ENCODE data around the gene SETDB2. TPM values are rescaled to one million over a fixed set of nuclear protein-coding genes. Genes with fewer than 3 reads are reported as not detected.

Gene SETDB2
- total and polyA plus RNA-seq, 7 experiments from 2014 or later: 14.3 to 30.0 (median 20.3) TPM

DNA sequence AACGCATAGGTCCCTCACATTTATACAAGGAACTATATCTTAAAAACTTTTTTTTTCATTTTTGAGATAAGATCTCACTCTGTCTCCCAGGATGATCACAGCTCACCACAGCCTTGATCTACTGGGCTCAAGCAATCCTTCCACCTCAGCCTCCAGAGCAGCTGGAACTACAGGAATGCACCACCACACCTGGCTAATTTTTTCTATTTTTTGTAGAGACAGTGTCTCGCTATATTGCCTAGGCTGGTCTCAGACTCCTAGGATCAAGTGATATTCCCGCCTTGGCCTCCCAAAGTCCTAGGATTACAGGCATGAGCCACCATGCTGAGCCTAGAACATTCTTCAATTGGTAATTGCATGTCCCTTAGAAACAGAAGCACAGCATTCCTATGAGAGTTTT is 99.6 kb downstream of the SETDB2 start:
- H3K36me3 Mint-ChIP-seq: peaks cover 5 to 31% (median 20%) of the 10 kb centered on the region in 5 donors
- H3K27me3 Mint-ChIP-seq: no peaks in the 10 kb centered on the region
- CTCF ChIA-PET: interaction anchor here (0.6 kb wide), 1 partner anchor 96 kb away, joined by 3 read pairs; no protein-coding TSS in a partner anchor
- peak overlapping the region in 1 of 9 donors; percentile 67 for H3K27ac Mint-ChIP-seq
- no peak overlapping the region for H3K4me3 Mint-ChIP-seq
- Histone ChIP-seq H3K27me3 (ENCODE audit: control insufficient read depth in 2 of 2, insufficient read depth in 2 of 2, low read length in 2 of 2) (no peaks in the 10 kb centered on the region), H3K4me1 (ENCODE audit: control insufficient read depth in 2 of 2, insufficient read depth in 2 of 2, low read length in 2 of 2) (peaks cover 0 to 18% of the 10 kb centered on the region in 2 donors), H3K9me3 (ENCODE audit: control insufficient read depth in 2 of 3, low read length in 3 of 3) (no peaks in the 10 kb centered on the region), H3K4me3 (ENCODE audit: low read length) (no peak overlapping the region), H3K36me3 (ENCODE audit: control insufficient read depth in 2 of 3, insufficient read depth in 3 of 3, low read length in 3 of 3) (peaks cover 0 to 8% (median 7%) of the 10 kb centered on the region in 3 experiments), H3K27ac (ENCODE audit: low read depth, low read length) (no peak overlapping the region)
- no peaks in the 10 kb centered on the region for H3K9me3 Mint-ChIP-seq
- POLR2A ChIA-PET: interaction anchor here (1.4 kb wide), 1 partner anchor 99 kb away, joined by 4 read pairs; the partner anchor contains the start of genes CAB39L and SETDB2
- DNase-seq: no peak
- intact Hi-C loops (cut with micrococcal nuclease): loop anchor here (5.0 kb wide), 3 partner anchors 46 to 101 kb away; partner anchors contain the start of genes CAB39L (in 1 of the 2), PHF11 (in 1 of the 2) and SETDB2 (in 1 of the 2)
- peaks cover 5 to 26% (median 22%) of the 10 kb centered on the region in 7 donors for H3K4me1 Mint-ChIP-seq
- no peak for ATAC-seq

Other genes with a start within 250 kb of the SETDB2 start
- gene MLNR, start 223.9 kb upstream of the SETDB2 start, total RNA-seq: not detected
- not detected for gene MLNR, start 223.9 kb upstream of the SETDB2 start, polyA plus RNA-seq
- 10 to 100 TPM; 10.7 to 21.3 (median 14.5) TPM for gene CDADC1, start 196.3 kb upstream of the SETDB2 start, total RNA-seq
- gene CDADC1, start 196.3 kb upstream of the SETDB2 start, polyA plus RNA-seq: 10 to 100 TPM in 1 of 2 donors, 1 to 10 TPM in 1; 9.2 to 12.8 TPM
- gene CAB39L, start 210 bp upstream of the SETDB2 start, total RNA-seq: 1 to 10 TPM; 2.9 to 5.9 (median 4.6) TPM
- gene CAB39L, start 210 bp upstream of the SETDB2 start, polyA plus RNA-seq: 1 to 10 TPM; 4.3 to 4.9 TPM
- 100 to 1,000 TPM in 4 of 5 experiments, 10 to 100 TPM in 1; 96.0 to 132 (median 126) TPM for gene PHF11, start 51.7 kb downstream of the SETDB2 start, total RNA-seq
- gene PHF11, start 51.7 kb downstream of the SETDB2 start, polyA plus RNA-seq: 10 to 100 TPM; 80.6 to 88.4 TPM
- gene RCBTB1, start 141.3 kb downstream of the SETDB2 start, total RNA-seq: 10 to 100 TPM; 16.3 to 22.2 (median 20.4) TPM
- 10 to 100 TPM in 1 of 2 donors, 1 to 10 TPM in 1; 8.1 to 12.9 TPM for gene RCBTB1, start 141.3 kb downstream of the SETDB2 start, polyA plus RNA-seq
- 1 to 10 TPM in 2 of 5 experiments, under 1 TPM in 3; 0.48 to 3.4 (median 0.95) TPM for gene ARL11, start 184.2 kb downstream of the SETDB2 start, total RNA-seq
- gene ARL11, start 184.2 kb downstream of the SETDB2 start, polyA plus RNA-seq: under 1 TPM; 0.30 to 0.38 TPM
- gene EBPL, start 247.2 kb downstream of the SETDB2 start, total RNA-seq: 10 to 100 TPM; 13.3 to 34.9 (median 20.4) TPM
- gene EBPL, start 247.2 kb downstream of the SETDB2 start, polyA plus RNA-seq: 10 to 100 TPM; 60.7 to 74.6 TPM